ENCODE measurements around the gene DNAH2.
A peak's percentile ranks its signal among the peaks of the same experiment; 100 is the strongest.
"Not testable (repeated sequence)": the region's sequence is repeated elsewhere in the genome, so short reads cannot be mapped to it uniquely, and the experiment has no call there.

DNAH2 gene

DNA sequence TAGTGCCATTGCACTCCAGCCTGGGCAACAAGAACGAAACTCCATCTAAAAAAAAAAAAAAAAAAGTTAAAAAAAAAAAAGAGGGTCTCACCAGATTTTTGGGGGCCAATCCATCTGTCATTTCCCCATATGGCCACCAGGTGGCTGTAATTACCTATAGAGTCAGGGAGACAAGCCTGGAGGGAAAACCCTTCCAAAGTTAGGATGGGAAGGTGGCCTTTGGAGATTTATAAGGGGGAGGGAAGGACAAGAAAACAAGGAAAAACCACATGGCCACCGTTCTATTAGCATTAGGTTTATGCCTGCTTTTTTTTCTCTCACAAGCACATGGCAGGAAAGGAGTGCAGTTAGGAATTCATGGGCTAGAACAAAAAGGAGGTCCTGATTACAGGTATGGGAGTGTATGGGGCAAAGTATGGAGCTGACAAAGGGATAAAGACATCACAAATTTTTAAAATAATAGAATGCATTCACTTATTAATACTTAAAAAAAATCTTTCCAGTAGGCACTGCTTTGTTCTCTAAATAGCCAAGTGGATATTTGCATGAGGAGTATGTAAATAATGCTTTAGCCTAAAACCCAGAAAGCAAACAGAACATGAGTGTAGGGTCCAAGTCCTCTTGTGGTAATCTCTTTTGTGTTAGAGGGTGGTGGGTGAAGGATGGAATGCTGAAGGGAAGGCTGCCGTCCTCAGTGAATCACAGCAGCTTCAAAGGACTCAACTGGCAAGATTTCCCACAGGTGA lies 145.3 kb downstream of the DNAH2 start:
- Histone ChIP-seq H3K27ac (ENCODE audit: insufficient read depth in 1 of 2, low read depth in 1 of 2, low read length in 2 of 2, poor library complexity in 1 of 2, severe bottlenecking in 2 of 2) (no peak overlapping the region), H3K4me3 (ENCODE audit: control insufficient read depth in 1 of 7, extremely low read depth in 1 of 7, insufficient read depth in 4 of 7, low read depth in 2 of 7, low read length in 6 of 7) (no peak overlapping the region), H3K36me3 (ENCODE audit: control insufficient read depth in 4 of 4, insufficient read depth in 4 of 4, low read length in 3 of 4) (peaks cover 8 to 37% (median 16%) of the 10 kb centered on the region in 4 experiments), H3K27me3 (replicated peaks in 2 of 5; ENCODE audit: control insufficient read depth in 4 of 5, insufficient read depth in 5 of 5, low read length in 4 of 5) (no peaks in the 10 kb centered on the region), H3K4me1 (ENCODE audit: control extremely low read depth in 1 of 4, control insufficient read depth in 4 of 4, insufficient read depth in 4 of 4, low read length in 3 of 4) (peaks cover 10 to 25% (median 20%) of the 10 kb centered on the region in 4 experiments), H3K9me3 (ENCODE audit: control extremely low read depth in 1 of 5, control insufficient read depth in 4 of 5, insufficient read depth in 2 of 5, low read depth in 1 of 5, low read length in 4 of 5) (no peaks in the 10 kb centered on the region)
- CTCF ChIA-PET, result interaction anchor here (0.6 to 14.9 kb wide), 22 partner anchors 9 to 195 kb away, joined by 3 to 316 read pairs (median 6); partner anchors contain the start of genes CHD3, RNF227 and TP53
- WGBS (ENCODE audit: insufficient coverage), result no CpG with 5 or more reads among the region's 3 CpGs
- peak in 2 of 3 donors; percentile 66 to 78 for DNase-seq
- POLR2A ChIA-PET, result no interaction called here

DNA sequence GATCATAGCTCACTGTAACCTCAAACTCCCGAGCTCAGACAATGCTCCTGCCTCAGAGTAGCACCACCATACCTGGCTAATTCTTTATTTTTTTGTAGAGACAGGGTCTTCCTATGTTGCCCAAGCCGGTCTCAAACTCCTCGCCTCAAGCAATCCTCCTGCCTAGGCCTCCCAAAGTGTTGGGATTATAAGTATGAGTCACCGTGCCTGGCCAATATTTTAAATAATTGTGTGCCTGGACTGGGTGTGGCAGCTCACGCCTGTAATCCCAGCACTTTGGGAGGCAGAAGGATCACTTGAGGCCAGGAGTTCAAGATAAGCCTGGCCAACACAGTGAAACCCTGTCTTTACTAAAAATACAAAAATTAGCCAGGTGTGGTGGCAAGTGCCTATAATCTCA lies 146.8 kb downstream of the DNAH2 start:
- H3K9me3 ChIP-seq (ENCODE audit: control extremely low read depth in 1 of 5, control insufficient read depth in 4 of 5, insufficient read depth in 2 of 5, low read depth in 1 of 5, low read length in 4 of 5); H3K27me3 ChIP-seq (replicated peaks in 2 of 5; ENCODE audit: control insufficient read depth in 4 of 5, insufficient read depth in 5 of 5, low read length in 4 of 5); DNase-seq; H3K4me3 ChIP-seq (ENCODE audit: control insufficient read depth in 1 of 7, extremely low read depth in 1 of 7, insufficient read depth in 4 of 7, low read depth in 2 of 7, low read length in 6 of 7); H3K27ac ChIP-seq (ENCODE audit: insufficient read depth in 1 of 2, low read depth in 1 of 2, low read length in 2 of 2, poor library complexity in 1 of 2, severe bottlenecking in 2 of 2); POLR2A ChIA-PET: not testable (repeated sequence)
- CTCF ChIA-PET, result interaction anchor here (0.6 to 14.9 kb wide), 20 partner anchors 7 to 193 kb away, joined by 3 to 316 read pairs (median 4); partner anchors contain the start of gene CHD3
- WGBS (ENCODE audit: insufficient coverage), result 100% methylated on average over 3 of the region's 5 CpGs
- H3K36me3 ChIP-seq (ENCODE audit: control insufficient read depth in 4 of 4, insufficient read depth in 4 of 4, low read length in 3 of 4), result peaks cover 8 to 29% (median 16%) of the 10 kb centered on the region in 4 experiments
- peaks cover 19 to 25% (median 21%) of the 10 kb centered on the region in 4 experiments for H3K4me1 ChIP-seq (ENCODE audit: control extremely low read depth in 1 of 4, control insufficient read depth in 4 of 4, insufficient read depth in 4 of 4, low read length in 3 of 4)

GRCh38 chr17:7864995-7865650 lies 147.6 kb downstream of the DNAH2 start:
- no peak for DNase-seq
- Histone ChIP-seq H3K4me1 (ENCODE audit: control extremely low read depth in 1 of 4, control insufficient read depth in 4 of 4, insufficient read depth in 4 of 4, low read length in 3 of 4) (peaks cover 23 to 30% (median 27%) of the 10 kb centered on the region in 4 experiments), H3K36me3 (ENCODE audit: control insufficient read depth in 4 of 4, insufficient read depth in 4 of 4, low read length in 3 of 4) (peaks cover 8 to 26% (median 15%) of the 10 kb centered on the region in 4 experiments), H3K9me3 (ENCODE audit: control extremely low read depth in 1 of 5, control insufficient read depth in 4 of 5, insufficient read depth in 2 of 5, low read depth in 1 of 5, low read length in 4 of 5) (no peaks in the 10 kb centered on the region), H3K4me3 (ENCODE audit: control insufficient read depth in 1 of 7, extremely low read depth in 1 of 7, insufficient read depth in 4 of 7, low read depth in 2 of 7, low read length in 6 of 7) (no peak overlapping the region), H3K27ac (ENCODE audit: insufficient read depth in 1 of 2, low read depth in 1 of 2, low read length in 2 of 2, poor library complexity in 1 of 2, severe bottlenecking in 2 of 2) (no peak overlapping the region), H3K27me3 (replicated peaks in 2 of 5; ENCODE audit: control insufficient read depth in 4 of 5, insufficient read depth in 5 of 5, low read length in 4 of 5) (no peaks in the 10 kb centered on the region)
- ChIA-PET POLR2A (no interaction called here), CTCF (interaction anchor here (1.3 to 14.9 kb wide), 7 partner anchors 11 to 176 kb away, joined by 3 to 316 read pairs (median 9); partner anchors contain the start of gene CHD3)
- 100% methylated on average over 1 of the region's 5 CpGs for WGBS (ENCODE audit: insufficient coverage)

- ChIA-PET CTCF (interaction anchor here (0.8 to 14.9 kb wide), 6 partner anchors 6 to 121 kb away, joined by 3 to 316 read pairs (median 6); partner anchors contain the start of genes CHD3 and NAA38), POLR2A (interaction anchor here (0.6 kb wide), 2 partner anchors 9 to 18 kb away, joined by 3 read pairs; no protein-coding TSS in a partner anchor)
- Histone ChIP-seq H3K36me3 (ENCODE audit: control insufficient read depth in 4 of 4, insufficient read depth in 4 of 4, low read length in 3 of 4) (peaks cover 2 to 11% (median 5%) of the 10 kb centered on the region in 4 experiments), H3K4me3 (ENCODE audit: control insufficient read depth in 1 of 7, extremely low read depth in 1 of 7, insufficient read depth in 4 of 7, low read depth in 2 of 7, low read length in 6 of 7) (peak overlapping the region in 6 of 7 experiments; percentile 8 to 68 (median 23)), H3K4me1 (ENCODE audit: control extremely low read depth in 1 of 4, control insufficient read depth in 4 of 4, insufficient read depth in 4 of 4, low read length in 3 of 4) (peaks cover 23 to 39% (median 35%) of the 10 kb centered on the region in 4 experiments), H3K9me3 (ENCODE audit: control extremely low read depth in 1 of 5, control insufficient read depth in 4 of 5, insufficient read depth in 2 of 5, low read depth in 1 of 5, low read length in 4 of 5) (no peaks in the 10 kb centered on the region), H3K27me3 (replicated peaks in 2 of 5; ENCODE audit: control insufficient read depth in 4 of 5, insufficient read depth in 5 of 5, low read length in 4 of 5) (no peaks in the 10 kb centered on the region), H3K27ac (ENCODE audit: insufficient read depth in 1 of 2, low read depth in 1 of 2, low read length in 2 of 2, poor library complexity in 1 of 2, severe bottlenecking in 2 of 2) (peak overlapping the region in 1 of 2 experiments; percentile 41)
- peak in 1 of 3 donors; percentile 30 for DNase-seq
- 0% methylated on average over 5 of the region's 5 CpGs for WGBS (ENCODE audit: insufficient coverage)
Measured at GRCh38 chr17:7867881-7868329, 150.4 kb downstream of the DNAH2 start.

- Histone ChIP-seq H3K9me3 (ENCODE audit: control extremely low read depth in 1 of 5, control insufficient read depth in 4 of 5, insufficient read depth in 2 of 5, low read depth in 1 of 5, low read length in 4 of 5) (no peaks in the 10 kb centered on the region), H3K4me1 (ENCODE audit: control extremely low read depth in 1 of 4, control insufficient read depth in 4 of 4, insufficient read depth in 4 of 4, low read length in 3 of 4) (peaks cover 17 to 56% (median 35%) of the 10 kb centered on the region in 4 experiments), H3K27me3 (replicated peaks in 2 of 5; ENCODE audit: control insufficient read depth in 4 of 5, insufficient read depth in 5 of 5, low read length in 4 of 5) (no peaks in the 10 kb centered on the region), H3K4me3 (ENCODE audit: control insufficient read depth in 1 of 7, extremely low read depth in 1 of 7, insufficient read depth in 4 of 7, low read depth in 2 of 7, low read length in 6 of 7) (no peak overlapping the region), H3K27ac (ENCODE audit: insufficient read depth in 1 of 2, low read depth in 1 of 2, low read length in 2 of 2, poor library complexity in 1 of 2, severe bottlenecking in 2 of 2) (no peak overlapping the region), H3K36me3 (ENCODE audit: control insufficient read depth in 4 of 4, insufficient read depth in 4 of 4, low read length in 3 of 4) (peaks cover 0 to 3% (median 1%) of the 10 kb centered on the region in 4 experiments)
- no peak for DNase-seq
- POLR2A ChIA-PET, result interaction anchor here (0.5 kb wide), 1 partner anchor 206 kb away, joined by 3 read pairs; no protein-coding TSS in a partner anchor
- CTCF ChIA-PET, result interaction anchor here (1.2 to 14.9 kb wide), 4 partner anchors 11 to 39 kb away, joined by 4 to 316 read pairs (median 32); partner anchors contain the start of gene NAA38
- WGBS (ENCODE audit: insufficient coverage), result 100% methylated on average over 3 of the region's 4 CpGs
Measured at GRCh38 chr17:7873051-7873450, 155.5 kb downstream of the DNAH2 start.

- WGBS (ENCODE audit: insufficient coverage), result 0% methylated on average over 1 of the region's 2 CpGs
- Histone ChIP-seq H3K9me3 (ENCODE audit: control extremely low read depth in 1 of 5, control insufficient read depth in 4 of 5, insufficient read depth in 2 of 5, low read depth in 1 of 5, low read length in 4 of 5) (no peaks in the 10 kb centered on the region), H3K4me1 (ENCODE audit: control extremely low read depth in 1 of 4, control insufficient read depth in 4 of 4, insufficient read depth in 4 of 4, low read length in 3 of 4) (peaks cover 8 to 47% (median 26%) of the 10 kb centered on the region in 4 experiments), H3K4me3 (ENCODE audit: control insufficient read depth in 1 of 7, extremely low read depth in 1 of 7, insufficient read depth in 4 of 7, low read depth in 2 of 7, low read length in 6 of 7) (no peak overlapping the region), H3K27ac (ENCODE audit: insufficient read depth in 1 of 2, low read depth in 1 of 2, low read length in 2 of 2, poor library complexity in 1 of 2, severe bottlenecking in 2 of 2) (no peak overlapping the region), H3K36me3 (ENCODE audit: control insufficient read depth in 4 of 4, insufficient read depth in 4 of 4, low read length in 3 of 4) (peaks cover 0 to 5% (median 2%) of the 10 kb centered on the region in 4 experiments), H3K27me3 (replicated peaks in 2 of 5; ENCODE audit: control insufficient read depth in 4 of 5, insufficient read depth in 5 of 5, low read length in 4 of 5) (no peaks in the 10 kb centered on the region)
- no peak for DNase-seq
- CTCF ChIA-PET, result interaction anchor here (1.2 to 3.4 kb wide), 4 partner anchors 12 to 25 kb away, joined by 3 to 20 read pairs (median 6); partner anchors contain the start of gene NAA38
- POLR2A ChIA-PET, result no interaction called here
Measured at GRCh38 chr17:7875804-7876370, 158.3 kb downstream of the DNAH2 start.
